HG02798 (cell line): ENCODE measurements around the gene PSMD7.
"Not testable (repeated sequence)": the region's sequence is repeated elsewhere in the genome, so short reads cannot be mapped to it uniquely, and the experiment has no call there.

ENCODE experiments used
- ATAC-seq: cut with Tn5 transposase; IDR thresholded peaks from one replicate; pipeline ENCODE4 v1.9.1; 2021; ENCODE audit warnings: mild to moderate bottlenecking; ENCODE audit not compliant: unreplicated experiment, poor library complexity

Gene PSMD7

GRCh38 chr16:74339226-74339625 lies 42.6 kb downstream of the PSMD7 start:
- ATAC-seq, result not testable (repeated sequence)

GRCh38 chr16:74353038-74353437 lies 56.4 kb downstream of the PSMD7 start:
- ATAC-seq, result not testable (repeated sequence)
